Heart left ventricle (tissue), 13 donors: ENCODE data around the gene CCDC8.

Experiments
- POLR2A ChIP-seq, 2 donors: fragments of 450-650 bp; IDR thresholded peaks; one replicate each; pipeline ENCODE4 v1.6.1; 2017; ENCODE audit warnings: antibody characterized with exemption in 2 of 2, mild to moderate bottlenecking in 2 of 2, moderate library complexity in 2 of 2
- TF ChIP-seq, protein P1 (sequence below), 12 donors: fragments of 200-600 bp; sonication (generic) in 4 of 12; IDR thresholded peaks; one replicate each; pipeline versions ENCODE4 v1.5.0 to v1.8.0; 2018 to 2022; ENCODE audit warnings: antibody characterized with exemption in 12 of 12, mild to moderate bottlenecking in 5 of 12
- donor health status: ischemic (EF 13 %, LVEDD 7.1; RV severe dilation, severe dysfunction).
- donor health status: DM: no; HTN: yes; CAD: no.
- donor health status: DM: no; HTN: no; CAD: no.
- donor health status: ischemic (EF 25% LVEDD 6.9; RV normal size, moderate dysfunction).
- donor health status: ischemic (EF 25% LVEDD 5.7; RV mildly dilated, moderate dysfunction).
- donor health status: ischemic (EF 35%, LVEDD 5.7; RV mildly dilated, moderate dysfunction).
- donor health status: nonischemic (EF 11% LVEDD 7.7; RV severe dilation, severe dysfunction).
- donor health status: DM: yes; HTN: yes; CAD: no.
- donor health status: PGD.
- donor health status: ischemic (EF 29% LVEDD 5.4; RV normal size, mild dysfunction).
- donor health status: nonischemic (EF 23%, LVEDD 6.1; RV moderate dilation, normal function).

DNA sequence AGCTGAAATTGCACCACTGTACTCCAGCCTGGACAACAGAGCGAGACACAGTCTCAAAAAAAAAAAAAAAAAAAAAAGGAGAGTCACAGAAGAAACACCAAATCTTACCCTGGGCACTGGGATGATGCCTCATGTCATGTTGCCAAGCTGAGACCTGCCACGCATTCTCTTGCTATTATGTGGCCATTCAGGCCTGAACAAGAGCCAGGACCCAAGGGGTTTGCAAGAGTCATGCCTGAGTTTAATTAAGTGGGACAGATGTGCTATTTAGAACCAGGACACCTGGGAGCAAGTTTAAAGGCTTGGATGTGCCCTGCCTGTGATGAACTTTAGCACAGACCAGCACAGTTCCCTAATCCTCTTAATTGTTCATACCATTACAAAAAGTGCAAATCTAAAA lies 48.2 kb upstream of the CCDC8 start:
- TF ChIP-seq, protein P1, sequence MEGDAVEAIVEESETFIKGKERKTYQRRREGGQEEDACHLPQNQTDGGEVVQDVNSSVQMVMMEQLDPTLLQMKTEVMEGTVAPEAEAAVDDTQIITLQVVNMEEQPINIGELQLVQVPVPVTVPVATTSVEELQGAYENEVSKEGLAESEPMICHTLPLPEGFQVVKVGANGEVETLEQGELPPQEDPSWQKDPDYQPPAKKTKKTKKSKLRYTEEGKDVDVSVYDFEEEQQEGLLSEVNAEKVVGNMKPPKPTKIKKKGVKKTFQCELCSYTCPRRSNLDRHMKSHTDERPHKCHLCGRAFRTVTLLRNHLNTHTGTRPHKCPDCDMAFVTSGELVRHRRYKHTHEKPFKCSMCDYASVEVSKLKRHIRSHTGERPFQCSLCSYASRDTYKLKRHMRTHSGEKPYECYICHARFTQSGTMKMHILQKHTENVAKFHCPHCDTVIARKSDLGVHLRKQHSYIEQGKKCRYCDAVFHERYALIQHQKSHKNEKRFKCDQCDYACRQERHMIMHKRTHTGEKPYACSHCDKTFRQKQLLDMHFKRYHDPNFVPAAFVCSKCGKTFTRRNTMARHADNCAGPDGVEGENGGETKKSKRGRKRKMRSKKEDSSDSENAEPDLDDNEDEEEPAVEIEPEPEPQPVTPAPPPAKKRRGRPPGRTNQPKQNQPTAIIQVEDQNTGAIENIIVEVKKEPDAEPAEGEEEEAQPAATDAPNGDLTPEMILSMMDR (IDR thresholded peaks at IDR 0.05), result no peak
- TF ChIP-seq POLR2A (IDR thresholded peaks at IDR 0.05), result no peak
